Astrocyte of the cerebellum (primary cell): Measurements from ENCODE around the gene PRKAR1B.

Experiments
- DNase-seq: peaks from one replicate; pipeline ENCODE4 v3.0.0-alpha.2; 2011; ENCODE audit warnings: low read depth
- H3K4me3 ChIP-seq: 2 replicates; pipeline ENCODE4 v1.5.1; 2011; ENCODE audit warnings: mild to moderate bottlenecking, low read depth, low read length, moderate library complexity
- in situ Hi-C: cut with HindIII; loops from 2 replicates; pipeline ENCODE4 v1.10.0; 2017; ENCODE audit warnings: low sequenced_read_pairs
- TF ChIP-seq, protein P1 (sequence below): IDR thresholded peaks from 2 replicates; pipeline ENCODE4 v1.5.1; 2012; ENCODE audit warnings: low read length, low read depth, moderate library complexity, mild to moderate bottlenecking; ENCODE audit errors: missing control alignments

PRKAR1B gene

GRCh38 chr7:610531-611280 lies 116.4 kb downstream of the PRKAR1B start:
- H3K4me3 ChIP-seq: no peak overlapping the region
- TF ChIP-seq, protein P1, sequence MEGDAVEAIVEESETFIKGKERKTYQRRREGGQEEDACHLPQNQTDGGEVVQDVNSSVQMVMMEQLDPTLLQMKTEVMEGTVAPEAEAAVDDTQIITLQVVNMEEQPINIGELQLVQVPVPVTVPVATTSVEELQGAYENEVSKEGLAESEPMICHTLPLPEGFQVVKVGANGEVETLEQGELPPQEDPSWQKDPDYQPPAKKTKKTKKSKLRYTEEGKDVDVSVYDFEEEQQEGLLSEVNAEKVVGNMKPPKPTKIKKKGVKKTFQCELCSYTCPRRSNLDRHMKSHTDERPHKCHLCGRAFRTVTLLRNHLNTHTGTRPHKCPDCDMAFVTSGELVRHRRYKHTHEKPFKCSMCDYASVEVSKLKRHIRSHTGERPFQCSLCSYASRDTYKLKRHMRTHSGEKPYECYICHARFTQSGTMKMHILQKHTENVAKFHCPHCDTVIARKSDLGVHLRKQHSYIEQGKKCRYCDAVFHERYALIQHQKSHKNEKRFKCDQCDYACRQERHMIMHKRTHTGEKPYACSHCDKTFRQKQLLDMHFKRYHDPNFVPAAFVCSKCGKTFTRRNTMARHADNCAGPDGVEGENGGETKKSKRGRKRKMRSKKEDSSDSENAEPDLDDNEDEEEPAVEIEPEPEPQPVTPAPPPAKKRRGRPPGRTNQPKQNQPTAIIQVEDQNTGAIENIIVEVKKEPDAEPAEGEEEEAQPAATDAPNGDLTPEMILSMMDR: no peak

DNA sequence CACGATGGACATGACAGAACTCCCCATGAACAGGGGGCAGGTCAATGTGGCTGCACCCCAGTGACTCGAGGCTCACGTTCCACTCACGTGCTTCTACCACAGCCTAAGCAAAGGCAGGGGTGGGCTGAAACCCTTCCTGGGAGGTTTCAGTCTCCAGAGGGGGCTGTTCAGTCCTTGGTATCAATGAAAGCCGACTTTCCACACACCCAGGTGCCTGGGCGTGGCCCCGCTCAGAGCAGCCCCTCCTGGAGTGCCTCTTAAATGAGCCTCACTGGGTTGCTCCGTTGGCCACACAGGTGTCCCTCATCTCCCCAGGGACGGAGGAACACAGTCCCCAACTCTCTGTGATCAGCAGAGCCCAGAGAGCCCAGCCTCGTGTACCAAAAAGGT lies 116.9 kb downstream of the PRKAR1B start:
- TF ChIP-seq, protein P1: no peak
- DNase-seq: no peak
- no peak overlapping the region for H3K4me3 ChIP-seq
- in situ Hi-C loops: no loop called here

More at GRCh38 chr7:610531-611280, 116.4 kb downstream of the PRKAR1B start:
- in situ Hi-C loops: no loop called here
- no peak for DNase-seq

- no peak for DNase-seq
- TF ChIP-seq, protein P1: no peak
- in situ Hi-C loops: loop anchor here (5.0 kb wide), 1 partner anchor 58 kb away; no protein-coding TSS in a partner anchor
- H3K4me3 ChIP-seq: no peak overlapping the region
Measured at GRCh38 chr7:609365-609764, 117.7 kb downstream of the PRKAR1B start.

DNA sequence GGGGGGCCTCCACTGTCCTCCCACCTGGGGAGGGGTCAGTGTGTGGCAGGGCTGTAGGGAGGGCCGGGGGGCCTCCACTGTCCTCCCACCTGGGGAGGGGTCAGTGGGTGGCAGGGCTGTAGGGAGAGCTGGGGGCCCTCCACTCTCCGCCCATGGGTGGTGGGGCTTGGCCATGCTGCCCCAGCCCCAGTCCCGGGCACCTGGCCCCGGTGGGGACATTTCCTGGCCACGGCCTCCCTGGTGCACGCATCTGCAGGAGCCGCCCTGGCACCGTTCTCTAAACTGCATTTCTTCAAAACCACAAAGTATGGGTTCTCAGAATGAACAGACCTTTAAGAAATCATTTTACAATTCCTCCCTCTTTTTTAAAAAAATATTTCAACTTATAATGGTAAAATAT lies 118.1 kb downstream of the PRKAR1B start:
- DNase-seq: no peak
- H3K4me3 ChIP-seq: no peak overlapping the region
- in situ Hi-C loops: loop anchor here (5.0 kb wide), 1 partner anchor 58 kb away; no protein-coding TSS in a partner anchor
- TF ChIP-seq, protein P1: no peak

DNA sequence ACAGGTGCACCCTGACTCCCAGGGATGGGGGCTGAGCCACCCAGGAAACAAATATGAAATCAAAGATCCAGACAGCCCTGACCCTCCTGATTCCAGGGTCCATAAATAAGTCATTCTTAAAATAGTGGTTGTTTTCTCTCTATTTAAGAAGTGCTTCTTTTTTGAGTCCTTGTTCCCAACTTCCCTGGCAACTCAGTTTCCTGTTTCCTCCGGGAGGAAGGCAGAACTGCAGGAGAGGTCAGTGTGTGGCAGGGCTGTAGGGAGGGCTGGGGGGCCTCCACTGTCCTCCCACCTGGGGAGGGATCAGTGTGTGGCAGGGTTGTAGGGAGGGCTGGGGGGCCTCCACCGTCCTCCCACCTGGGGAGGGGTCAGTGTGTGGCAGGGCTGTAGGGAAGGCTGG lies 118.7 kb downstream of the PRKAR1B start:
- in situ Hi-C loops: loop anchor here (5.0 kb wide), 1 partner anchor 59 kb away; no protein-coding TSS in a partner anchor
- TF ChIP-seq, protein P1: no peak
- no peak overlapping the region for H3K4me3 ChIP-seq
- DNase-seq: no peak

- no peak overlapping the region for H3K4me3 ChIP-seq
- DNase-seq: no peak
- TF ChIP-seq, protein P1: no peak
- in situ Hi-C loops: loop anchor here (5.0 kb wide), 1 partner anchor 59 kb away; no protein-coding TSS in a partner anchor
Measured at GRCh38 chr7:607938-608337, 119.1 kb downstream of the PRKAR1B start.
